SK-N-MC (cell line): ENCODE data around the gene MAML1.

ENCODE experiments used
- EZH2 ChIP-seq: fragments of 200-600 bp; sonication (generic); IDR thresholded peaks from one replicate; pipeline ENCODE4 v1.6.1; 2017; ENCODE audit warnings: antibody characterized with exemption
- FOXP2 ChIP-seq: optimal IDR thresholded peaks from 2 replicates; pipeline ENCODE3; 2011; ENCODE audit warnings: mild to moderate bottlenecking, moderate library complexity; ENCODE audit not compliant: insufficient read depth; ENCODE audit errors: extremely low read length, control extremely low read depth
- POLR2AphosphoS5 ChIP-seq: IDR thresholded peaks from 2 replicates; pipeline ENCODE4 v1.6.1; 2012; ENCODE audit warnings: mild to moderate bottlenecking, low read depth, low read length, borderline replicate concordance

- no peak for TF ChIP-seq EZH2
- no peak for TF ChIP-seq POLR2AphosphoS5
- no peak for TF ChIP-seq FOXP2
Measured at GRCh38 chr5:179753971-179754370, 21.3 kb downstream of the MAML1 start.
